SK-N-SH (cell line): ENCODE results near the gene PAX3. TPM values are rescaled to one million over a fixed set of nuclear protein-coding genes. Genes with fewer than 3 reads are reported as not detected.

Experiments
- CTCF ChIA-PET: fragments of 300-600, 350-600 bp; formaldehyde crosslinking; extraction: SDS; loops from one replicate; lab custom pipeline; 2021; lab: Yijun Ruan, JAX
- POLR2A ChIA-PET: fragments of 350-600 bp; sonication (Branson Sonifier 250); formaldehyde crosslinking; extraction: SDS; loops from one replicate; lab custom pipeline; 2020; ENCODE audit warnings: antibody characterized with exemption, inconsistent platforms; lab: Yijun Ruan, JAX
- DNase-seq: peaks from one replicate; pipeline ENCODE4 v3.0.0; 2012
- H2AFZ ChIP-seq: fragments of 200-600 bp; sonication (generic); 2 replicates; pipeline ENCODE4 v1.8.1; 2016; ENCODE audit warnings: antibody characterized with exemption, mild to moderate bottlenecking, low read depth
- H3F3A ChIP-seq: fragments of 200-600 bp; sonication (generic); replicated peaks from 2 replicates; pipeline ENCODE3; 2016; ENCODE audit warnings: antibody characterized with exemption, mild to moderate bottlenecking; ENCODE audit not compliant: insufficient read depth
- H3K27ac ChIP-seq, 2 experiments: fragments of 200-500 bp in 1 of 2; fragments of 200-600 bp in 1 of 2; sonication (Bioruptor generic) in 1 of 2; sonication (generic), shearing (Covaris generic) in 1 of 2; 2 replicates each; pipeline versions ENCODE4 v1.5.1 to v1.6.1; 2014 to 2016; ENCODE audit warnings: low read depth in 2 of 2, inconsistent platforms in 1 of 2, low read length in 1 of 2, mild to moderate bottlenecking in 1 of 2, mixed read lengths in 1 of 2
- H3K27me3 ChIP-seq: fragments of 200-600 bp; sonication (generic), shearing (Covaris generic); 2 replicates; pipeline ENCODE4 v1.6.1; 2016; ENCODE audit warnings: mixed run types; ENCODE audit not compliant: insufficient read depth
- H3K36me3 ChIP-seq, 2 experiments: fragments of 200-500 bp in 1 of 2; fragments of 200-600 bp in 1 of 2; sonication (Bioruptor generic) in 1 of 2; sonication (generic) in 1 of 2; replicated peaks in 1 of 2; 2 replicates each; pipeline versions ENCODE3 to v1.5.1; 2014 to 2016; ENCODE audit warnings: low read length in 1 of 2, mild to moderate bottlenecking in 1 of 2; ENCODE audit not compliant: insufficient read depth in 2 of 2, control insufficient read depth in 1 of 2
- H3K4me1 ChIP-seq, 2 experiments: fragments of 200-500 bp in 1 of 2; fragments of 200-600 bp in 1 of 2; sonication (Bioruptor generic) in 1 of 2; sonication (generic), shearing (Covaris generic) in 1 of 2; 2 replicates each; pipeline versions ENCODE4 v1.5.1 to v1.6.1; 2014 to 2016; ENCODE audit warnings: low read depth in 1 of 2, low read length in 1 of 2, mixed run types in 1 of 2; ENCODE audit not compliant: insufficient read depth in 2 of 2, control insufficient read depth in 1 of 2
- H3K4me2 ChIP-seq: fragments of 200-600 bp; sonication (generic), shearing (Covaris generic); 2 replicates; pipeline ENCODE4 v1.6.1; 2017; ENCODE audit warnings: mixed run types
- H3K4me3 ChIP-seq, 2 experiments: fragments of 200-500 bp in 1 of 2; fragments of 200-600 bp in 1 of 2; sonication (Bioruptor generic) in 1 of 2; sonication (generic), shearing (Covaris generic) in 1 of 2; 2 replicates each; pipeline versions ENCODE4 v1.5.1 to v1.8.1; 2014 to 2016; ENCODE audit warnings: low read depth in 2 of 2, inconsistent platforms in 1 of 2, low read length in 1 of 2, mild to moderate bottlenecking in 1 of 2, mixed read lengths in 1 of 2, moderate library complexity in 1 of 2
- H3K79me2 ChIP-seq: fragments of 200-600 bp; sonication (generic); 2 replicates; pipeline ENCODE4 v1.8.1; 2017; ENCODE audit warnings: mild to moderate bottlenecking; ENCODE audit not compliant: insufficient read depth
- H3K9ac ChIP-seq: fragments of 200-600 bp; sonication (generic); 2 replicates; pipeline ENCODE4 v1.6.1; 2017; ENCODE audit warnings: mixed run types
- H3K9me2 ChIP-seq: fragments of 200-600 bp; sonication (generic); 2 replicates; pipeline ENCODE4 v1.6.1; 2017; ENCODE audit warnings: mixed run types
- H3K9me3 ChIP-seq: fragments of 200-600 bp; sonication (generic); 2 replicates; pipeline ENCODE4 v1.6.1; 2017; ENCODE audit warnings: mixed run types, mild to moderate bottlenecking, moderate library complexity
- H4K20me1 ChIP-seq: fragments of 200-600 bp; sonication (generic); 2 replicates; pipeline ENCODE4 v1.6.1; 2017; ENCODE audit warnings: mild to moderate bottlenecking, mixed run types; ENCODE audit not compliant: insufficient read depth
- EP300 ChIP-seq, 2 experiments: IDR thresholded peaks; 2 replicates each; pipeline versions ENCODE4 v1.4.0 to v1.6.1; 2012; ENCODE audit warnings: borderline replicate concordance in 1 of 2, low read depth in 1 of 2, low read length in 1 of 2
- EZH2phosphoT487 ChIP-seq: fragments of 200-600 bp; sonication (generic); IDR thresholded peaks from 2 replicates; pipeline ENCODE4 v1.6.1; 2017; ENCODE audit warnings: low read depth, mixed run types, mild to moderate bottlenecking, antibody characterized with exemption, moderate library complexity, borderline replicate concordance
- FOXM1 ChIP-seq: IDR thresholded peaks from 2 replicates; pipeline ENCODE4 v1.4.0; 2012; ENCODE audit warnings: low read depth, mild to moderate bottlenecking
- GATA2 ChIP-seq: sonication (generic); formaldehyde crosslinking; IDR thresholded peaks from 2 replicates; pipeline ENCODE4 v1.5.0; 2020; ENCODE audit warnings: mild to moderate bottlenecking, missing genetic modification reagents
- MXI1 ChIP-seq: IDR thresholded peaks from 2 replicates; pipeline ENCODE4 v1.6.1; 2012; ENCODE audit warnings: mild to moderate bottlenecking, low read depth, low read length, improper control_type of control experiment
- POLR2AphosphoS5 ChIP-seq: IDR thresholded peaks from 2 replicates; pipeline ENCODE4 v1.6.1; 2012; ENCODE audit warnings: low read depth, low read length
- RFX5 ChIP-seq: IDR thresholded peaks from 2 replicates; pipeline ENCODE4 v1.6.1; 2012; ENCODE audit warnings: mild to moderate bottlenecking, improper control_type of control experiment, low read length
- RXRA ChIP-seq: IDR thresholded peaks from 2 replicates; pipeline ENCODE4 v1.4.0; 2012; ENCODE audit warnings: low read depth, mild to moderate bottlenecking, borderline replicate concordance
- SMC3 ChIP-seq: IDR thresholded peaks from 2 replicates; pipeline ENCODE4 v1.6.1; 2012; ENCODE audit warnings: low read depth, low read length, improper control_type of control experiment
- TEAD4 ChIP-seq: IDR thresholded peaks from 2 replicates; pipeline ENCODE4 v1.4.0; 2012; ENCODE audit warnings: mild to moderate bottlenecking, borderline replicate concordance; ENCODE audit not compliant: insufficient read depth
- WGBS: methylation state at CpG from one replicate; pipeline ENCODE4 v1.1.6; 2017; ENCODE audit warnings: low lambda C conversion rate; 5-methylcytosine and 5-hydroxymethylcytosine counted together
- polyA plus RNA-seq, 3 experiments: library from polyadenylated mRNA; depleted of rRNA; stranded (reverse); fragments of >200 nt; gene quantifications; 2 replicates each; pipeline ENCODE4 v1.2.3, GENCODE V29; 2012
- TF ChIP-seq, protein P1 (sequence below): IDR thresholded peaks from 2 replicates; pipeline ENCODE4 v1.4.0; 2012; ENCODE audit warnings: low read depth, borderline replicate concordance
- TF ChIP-seq, protein P2 (sequence below): IDR thresholded peaks from 2 replicates; pipeline ENCODE4; 2012
- TF ChIP-seq, protein P3 (sequence below): IDR thresholded peaks from 2 replicates; pipeline ENCODE4 v1.6.1; 2012; ENCODE audit warnings: mild to moderate bottlenecking, low read depth, low read length, moderate library complexity

PAX3 gene
- polyA plus RNA-seq, 1 of the 3 experiments (the other 2 are of a cell fraction), result not detected

DNA sequence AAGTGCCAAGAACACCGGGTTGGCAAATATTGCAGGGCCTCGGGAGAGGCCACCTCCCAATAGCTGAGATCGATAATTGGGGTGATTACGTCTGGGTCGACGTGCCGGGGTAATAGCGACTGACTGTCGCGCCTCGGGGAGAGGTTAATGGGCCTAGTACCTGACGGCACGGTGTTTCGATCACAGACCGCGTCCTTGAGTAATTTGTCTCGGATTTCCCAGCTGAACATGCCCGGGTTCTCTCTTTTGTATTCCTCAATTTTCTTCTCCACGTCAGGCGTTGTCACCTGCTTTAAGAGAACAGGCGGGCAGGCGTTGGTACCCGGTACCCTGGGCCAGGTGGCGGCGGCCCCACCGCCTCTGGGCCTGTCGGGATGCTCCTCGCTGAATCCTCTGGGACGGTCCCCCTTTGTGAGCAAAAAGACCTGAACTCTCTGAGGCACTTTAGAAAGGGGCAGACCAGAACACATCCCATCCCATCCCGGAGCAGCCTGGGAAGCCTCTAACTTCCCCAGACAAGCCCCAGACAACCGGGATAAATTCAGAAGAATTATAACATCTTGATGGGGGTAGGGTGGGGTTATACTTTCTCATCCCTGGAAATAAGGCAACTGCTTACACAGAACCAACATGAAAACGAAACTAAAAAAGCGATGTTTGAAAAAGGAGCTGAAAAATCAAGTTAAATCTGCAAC is 3.3 kb downstream of the PAX3 start:
- H3K9ac ChIP-seq, result no peak overlapping the region
- H4K20me1 ChIP-seq, result no peaks in the 10 kb centered on the region
- no peak overlapping the region for H3K27ac ChIP-seq
- ChIA-PET CTCF (interaction anchor here (1.3 to 1.7 kb wide), 2 partner anchors 17 to 18 kb away, joined by 4 to 6 read pairs; no protein-coding TSS in a partner anchor), POLR2A (no interaction called here)
- no peak for DNase-seq
- TF ChIP-seq, protein P1, sequence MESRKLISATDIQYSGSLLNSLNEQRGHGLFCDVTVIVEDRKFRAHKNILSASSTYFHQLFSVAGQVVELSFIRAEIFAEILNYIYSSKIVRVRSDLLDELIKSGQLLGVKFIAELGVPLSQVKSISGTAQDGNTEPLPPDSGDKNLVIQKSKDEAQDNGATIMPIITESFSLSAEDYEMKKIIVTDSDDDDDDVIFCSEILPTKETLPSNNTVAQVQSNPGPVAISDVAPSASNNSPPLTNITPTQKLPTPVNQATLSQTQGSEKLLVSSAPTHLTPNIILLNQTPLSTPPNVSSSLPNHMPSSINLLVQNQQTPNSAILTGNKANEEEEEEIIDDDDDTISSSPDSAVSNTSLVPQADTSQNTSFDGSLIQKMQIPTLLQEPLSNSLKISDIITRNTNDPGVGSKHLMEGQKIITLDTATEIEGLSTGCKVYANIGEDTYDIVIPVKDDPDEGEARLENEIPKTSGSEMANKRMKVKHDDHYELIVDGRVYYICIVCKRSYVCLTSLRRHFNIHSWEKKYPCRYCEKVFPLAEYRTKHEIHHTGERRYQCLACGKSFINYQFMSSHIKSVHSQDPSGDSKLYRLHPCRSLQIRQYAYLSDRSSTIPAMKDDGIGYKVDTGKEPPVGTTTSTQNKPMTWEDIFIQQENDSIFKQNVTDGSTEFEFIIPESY, result no peak
- 0 out of 2 replicates have a peak, but pooled peaks have one; percentile 59 for TF ChIP-seq EZH2phosphoT487
- no peaks in the 10 kb centered on the region for H3K36me3 ChIP-seq
- WGBS, result 15% methylated on average over 22 of the region's 33 CpGs
- no peaks in the 10 kb centered on the region for H3K9me2 ChIP-seq
- H3K4me3 ChIP-seq, result peak overlapping the region; percentile 21 to 51
- H3K27me3 ChIP-seq, result peaks cover 98% of the 10 kb centered on the region
- H3K79me2 ChIP-seq, result no peaks in the 10 kb centered on the region
- peak overlapping the region; percentile 80 for H3K4me2 ChIP-seq
- H3K9me3 ChIP-seq, result no peaks in the 10 kb centered on the region
- peak overlapping the region; percentile 13; the same call in 1 of the 2 replicates for H2AFZ ChIP-seq
- H3F3A ChIP-seq, result no peaks in the 10 kb centered on the region
- H3K4me1 ChIP-seq, result peaks cover 0 to 2% of the 10 kb centered on the region in 2 experiments; a peak in 1 of 4 replicates

DNA sequence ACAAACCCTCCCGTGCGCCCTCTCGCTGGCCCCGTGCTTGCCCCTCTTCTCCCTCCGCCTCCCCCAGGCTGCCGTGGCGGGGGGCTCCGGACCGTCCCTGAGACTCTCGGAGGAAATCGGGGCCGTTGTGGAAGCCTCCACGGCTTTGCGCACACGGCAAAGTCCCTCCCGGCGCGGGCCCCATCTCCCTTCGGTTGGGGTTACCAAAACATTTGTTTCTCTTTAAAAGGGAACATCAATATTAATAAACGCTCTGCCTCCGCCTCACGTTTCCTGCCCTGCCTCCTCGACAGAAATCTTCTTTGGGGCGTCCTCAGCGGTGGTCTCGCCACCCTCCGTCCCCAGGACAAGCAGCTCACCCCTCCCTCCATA is 3.8 kb downstream of the PAX3 start:
- WGBS, result 19% methylated on average over 27 of the region's 27 CpGs
- CTCF ChIA-PET, result no interaction called here
- peaks cover 0 to 2% of the 10 kb centered on the region in 2 experiments; a peak in 1 of 4 replicates for H3K4me1 ChIP-seq
- TF ChIP-seq, protein P2, sequence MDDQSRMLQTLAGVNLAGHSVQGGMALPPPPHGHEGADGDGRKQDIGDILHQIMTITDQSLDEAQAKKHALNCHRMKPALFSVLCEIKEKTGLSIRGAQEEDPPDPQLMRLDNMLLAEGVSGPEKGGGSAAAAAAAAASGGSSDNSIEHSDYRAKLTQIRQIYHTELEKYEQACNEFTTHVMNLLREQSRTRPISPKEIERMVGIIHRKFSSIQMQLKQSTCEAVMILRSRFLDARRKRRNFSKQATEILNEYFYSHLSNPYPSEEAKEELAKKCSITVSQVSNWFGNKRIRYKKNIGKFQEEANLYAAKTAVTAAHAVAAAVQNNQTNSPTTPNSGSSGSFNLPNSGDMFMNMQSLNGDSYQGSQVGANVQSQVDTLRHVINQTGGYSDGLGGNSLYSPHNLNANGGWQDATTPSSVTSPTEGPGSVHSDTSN, result no peak
- TF ChIP-seq SMC3, result no peak
- TF ChIP-seq FOXM1, result no peak
- TF ChIP-seq RXRA, result no peak
- no peak for TF ChIP-seq RFX5
- TF ChIP-seq, protein P3, sequence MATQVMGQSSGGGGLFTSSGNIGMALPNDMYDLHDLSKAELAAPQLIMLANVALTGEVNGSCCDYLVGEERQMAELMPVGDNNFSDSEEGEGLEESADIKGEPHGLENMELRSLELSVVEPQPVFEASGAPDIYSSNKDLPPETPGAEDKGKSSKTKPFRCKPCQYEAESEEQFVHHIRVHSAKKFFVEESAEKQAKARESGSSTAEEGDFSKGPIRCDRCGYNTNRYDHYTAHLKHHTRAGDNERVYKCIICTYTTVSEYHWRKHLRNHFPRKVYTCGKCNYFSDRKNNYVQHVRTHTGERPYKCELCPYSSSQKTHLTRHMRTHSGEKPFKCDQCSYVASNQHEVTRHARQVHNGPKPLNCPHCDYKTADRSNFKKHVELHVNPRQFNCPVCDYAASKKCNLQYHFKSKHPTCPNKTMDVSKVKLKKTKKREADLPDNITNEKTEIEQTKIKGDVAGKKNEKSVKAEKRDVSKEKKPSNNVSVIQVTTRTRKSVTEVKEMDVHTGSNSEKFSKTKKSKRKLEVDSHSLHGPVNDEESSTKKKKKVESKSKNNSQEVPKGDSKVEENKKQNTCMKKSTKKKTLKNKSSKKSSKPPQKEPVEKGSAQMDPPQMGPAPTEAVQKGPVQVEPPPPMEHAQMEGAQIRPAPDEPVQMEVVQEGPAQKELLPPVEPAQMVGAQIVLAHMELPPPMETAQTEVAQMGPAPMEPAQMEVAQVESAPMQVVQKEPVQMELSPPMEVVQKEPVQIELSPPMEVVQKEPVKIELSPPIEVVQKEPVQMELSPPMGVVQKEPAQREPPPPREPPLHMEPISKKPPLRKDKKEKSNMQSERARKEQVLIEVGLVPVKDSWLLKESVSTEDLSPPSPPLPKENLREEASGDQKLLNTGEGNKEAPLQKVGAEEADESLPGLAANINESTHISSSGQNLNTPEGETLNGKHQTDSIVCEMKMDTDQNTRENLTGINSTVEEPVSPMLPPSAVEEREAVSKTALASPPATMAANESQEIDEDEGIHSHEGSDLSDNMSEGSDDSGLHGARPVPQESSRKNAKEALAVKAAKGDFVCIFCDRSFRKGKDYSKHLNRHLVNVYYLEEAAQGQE, result no peak
- TF ChIP-seq, protein P1, result no peak
- TF ChIP-seq EP300 (IDR thresholded peaks at IDR 0.05; ENCODE audit: borderline replicate concordance in 1 of 2, low read depth in 1 of 2, low read length in 1 of 2), result no peak
- no peak for TF ChIP-seq POLR2AphosphoS5
- no peak for TF ChIP-seq MXI1
- TF ChIP-seq GATA2 (CRISPR knock-in tag), result no peak
- no peak for TF ChIP-seq TEAD4
- TF ChIP-seq, all 33 proteins: peak for 0
- Histone ChIP-seq H3F3A (no peaks in the 10 kb centered on the region), H3K4me2 (peak overlapping the region; percentile 80), H3K9ac (no peak overlapping the region), H3K27me3 (peaks cover 98% of the 10 kb centered on the region), H3K36me3 (no peaks in the 10 kb centered on the region), H2AFZ (no peak overlapping the region), H3K4me3 (peak overlapping the region in 1 of 2 experiments; percentile 51; a peak in 2 of 4 replicates), H3K9me2 (no peaks in the 10 kb centered on the region), H4K20me1 (no peaks in the 10 kb centered on the region), H3K79me2 (no peaks in the 10 kb centered on the region), H3K9me3 (no peaks in the 10 kb centered on the region), H3K27ac (no peak overlapping the region)
- POLR2A ChIA-PET, result no interaction called here
- no peak for DNase-seq
